NB4 (cell line): ENCODE data around the gene TFR2.
A peak's percentile ranks its signal among the peaks of the same experiment; 100 is the strongest.

ENCODE experiments used
- DNase-seq: peaks from one replicate; pipeline ENCODE4 v3.0.0; 2010; ENCODE audit warnings: low read depth
- H3K4me3 ChIP-seq: one replicate; pipeline ENCODE4 v1.5.1; 2011; ENCODE audit warnings: mild to moderate bottlenecking, low read depth, low read length, moderate library complexity
- MYC ChIP-seq: IDR thresholded peaks from 2 replicates; pipeline ENCODE4 v1.6.1; 2011; ENCODE audit warnings: low read depth, low read length
- POLR2A ChIP-seq: IDR thresholded peaks from 2 replicates; pipeline ENCODE4 v1.6.1; 2011; ENCODE audit warnings: mild to moderate bottlenecking; ENCODE audit not compliant: insufficient read length; ENCODE audit errors: extremely low read depth
- TF ChIP-seq, protein P1 (sequence below): IDR thresholded peaks from one replicate; pipeline ENCODE4 v1.5.1; 2012; ENCODE audit warnings: low read depth, low read length
- TF ChIP-seq, protein P2 (sequence below): IDR thresholded peaks from 2 replicates; pipeline ENCODE4 v1.6.1; 2011; ENCODE audit warnings: low read depth, low read length

TFR2 gene

DNA sequence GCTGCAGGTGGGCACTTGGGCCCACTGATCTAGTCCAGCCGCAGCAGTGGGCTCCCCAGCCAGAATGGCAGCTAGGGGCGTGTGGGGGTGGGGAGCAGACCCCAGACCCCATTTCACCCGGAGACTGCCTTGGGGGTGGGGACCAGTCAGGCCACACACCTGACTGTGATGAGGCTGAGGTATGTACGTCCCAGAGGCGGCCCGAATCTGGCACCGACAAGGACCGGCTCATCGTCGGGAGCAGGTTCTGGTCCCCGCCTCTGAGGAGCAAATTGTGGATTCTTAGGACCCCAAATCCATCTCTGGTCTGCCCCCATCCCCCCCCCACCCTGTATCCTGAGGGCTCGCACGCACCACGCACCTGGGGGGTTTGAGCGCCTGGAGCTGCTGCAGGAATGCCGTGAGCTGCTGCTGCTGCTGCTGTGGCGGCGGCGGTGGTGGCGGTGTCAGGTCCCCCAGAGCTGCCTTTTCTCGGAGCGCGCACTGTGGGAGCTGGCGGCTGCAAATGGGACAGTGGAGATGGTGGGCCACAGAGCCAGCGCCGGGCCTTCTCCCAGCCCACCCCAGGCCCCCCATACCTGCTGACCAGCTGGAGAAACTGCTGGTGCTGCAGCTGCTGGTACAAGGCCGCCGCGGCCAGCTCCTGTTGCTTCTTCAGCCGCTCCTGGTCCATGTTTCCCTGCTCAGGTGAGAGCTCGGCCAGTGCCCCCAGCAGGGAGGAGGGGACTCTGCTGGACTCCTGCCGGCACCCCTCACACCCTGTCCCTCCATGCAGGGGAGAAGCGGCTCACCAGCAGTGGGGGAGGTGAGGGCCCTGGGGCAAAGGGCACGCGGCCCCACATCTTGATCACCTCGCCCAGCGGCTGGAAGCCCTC lies 42.5 kb upstream of the TFR2 start:
- TF ChIP-seq, protein P1, sequence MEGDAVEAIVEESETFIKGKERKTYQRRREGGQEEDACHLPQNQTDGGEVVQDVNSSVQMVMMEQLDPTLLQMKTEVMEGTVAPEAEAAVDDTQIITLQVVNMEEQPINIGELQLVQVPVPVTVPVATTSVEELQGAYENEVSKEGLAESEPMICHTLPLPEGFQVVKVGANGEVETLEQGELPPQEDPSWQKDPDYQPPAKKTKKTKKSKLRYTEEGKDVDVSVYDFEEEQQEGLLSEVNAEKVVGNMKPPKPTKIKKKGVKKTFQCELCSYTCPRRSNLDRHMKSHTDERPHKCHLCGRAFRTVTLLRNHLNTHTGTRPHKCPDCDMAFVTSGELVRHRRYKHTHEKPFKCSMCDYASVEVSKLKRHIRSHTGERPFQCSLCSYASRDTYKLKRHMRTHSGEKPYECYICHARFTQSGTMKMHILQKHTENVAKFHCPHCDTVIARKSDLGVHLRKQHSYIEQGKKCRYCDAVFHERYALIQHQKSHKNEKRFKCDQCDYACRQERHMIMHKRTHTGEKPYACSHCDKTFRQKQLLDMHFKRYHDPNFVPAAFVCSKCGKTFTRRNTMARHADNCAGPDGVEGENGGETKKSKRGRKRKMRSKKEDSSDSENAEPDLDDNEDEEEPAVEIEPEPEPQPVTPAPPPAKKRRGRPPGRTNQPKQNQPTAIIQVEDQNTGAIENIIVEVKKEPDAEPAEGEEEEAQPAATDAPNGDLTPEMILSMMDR = no peak
- TF ChIP-seq, protein P2, sequence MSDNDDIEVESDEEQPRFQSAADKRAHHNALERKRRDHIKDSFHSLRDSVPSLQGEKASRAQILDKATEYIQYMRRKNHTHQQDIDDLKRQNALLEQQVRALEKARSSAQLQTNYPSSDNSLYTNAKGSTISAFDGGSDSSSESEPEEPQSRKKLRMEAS = no peak
- TF ChIP-seq MYC = no peak
- no peak for TF ChIP-seq POLR2A
- no peak overlapping the region for H3K4me3 ChIP-seq
- DNase-seq = no peak

DNA sequence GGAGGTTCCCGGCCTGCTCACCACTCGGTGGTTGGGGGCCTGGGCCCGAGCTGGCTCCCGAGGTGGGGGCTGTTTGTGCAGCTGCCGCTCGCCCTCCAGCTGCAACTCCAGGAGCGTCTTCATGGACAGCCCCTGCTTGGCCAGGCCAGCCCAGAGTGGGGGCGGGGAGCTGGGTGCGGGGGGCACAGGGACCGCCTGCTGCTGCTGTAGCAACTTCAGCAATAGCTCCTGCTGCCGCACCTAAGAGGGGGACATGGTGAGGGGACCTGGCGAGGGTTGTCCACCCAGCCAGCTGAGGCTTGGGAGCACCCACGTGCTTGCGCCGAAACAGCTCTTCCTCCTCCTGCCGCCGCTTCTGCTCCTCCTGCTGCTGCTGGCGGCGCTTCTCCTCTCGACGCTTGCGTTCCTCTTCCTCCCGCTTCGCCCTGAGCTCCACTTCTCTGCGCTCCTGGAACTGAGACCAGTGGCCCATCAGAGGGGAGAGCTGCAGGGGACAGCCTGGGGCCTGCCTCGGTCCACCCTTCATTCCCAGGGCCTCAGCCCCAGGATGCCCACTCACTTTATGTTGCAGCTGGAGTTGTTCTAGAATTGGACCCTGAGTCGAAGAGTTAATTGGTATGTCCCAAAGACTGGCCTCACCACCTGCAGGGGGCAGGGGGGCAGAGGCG lies 41.8 kb upstream of the TFR2 start:
- TF ChIP-seq, protein P2 = no peak
- TF ChIP-seq MYC (no peak), POLR2A (no peak)
- TF ChIP-seq, protein P1 = no peak
- H3K4me3 ChIP-seq = no peak overlapping the region
- peak; percentile 12 for DNase-seq

DNA sequence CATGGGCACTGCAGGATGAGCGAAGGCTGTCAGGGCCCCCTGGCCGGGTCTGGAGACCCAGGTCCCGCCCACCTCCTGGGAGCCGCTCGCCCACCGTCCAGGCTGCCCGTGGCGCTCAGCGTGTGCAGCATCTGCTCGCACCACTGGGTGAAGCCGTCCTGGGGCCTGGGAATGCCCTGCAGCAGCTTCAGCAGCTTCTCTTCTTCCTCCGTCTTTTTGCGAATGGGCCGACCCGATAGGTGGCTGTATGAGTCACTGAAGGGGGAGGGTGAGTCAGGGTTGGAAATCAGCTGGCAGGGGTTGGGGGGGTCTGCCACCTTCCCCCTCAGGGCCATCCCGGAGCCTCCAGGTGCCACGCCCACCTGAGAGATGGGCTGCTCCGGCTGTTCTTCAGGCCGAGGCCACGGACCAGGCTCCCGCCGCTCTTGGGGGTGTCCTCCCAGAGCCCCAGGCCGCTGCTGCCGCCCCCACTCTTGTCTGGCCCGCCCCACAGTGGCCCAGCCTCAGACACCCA lies 40.9 kb upstream of the TFR2 start:
- no peak overlapping the region for H3K4me3 ChIP-seq
- DNase-seq = peak; percentile 37
- TF ChIP-seq POLR2A = no peak
- TF ChIP-seq MYC = no peak
- TF ChIP-seq, protein P2 = no peak
- TF ChIP-seq, protein P1 = no peak

DNA sequence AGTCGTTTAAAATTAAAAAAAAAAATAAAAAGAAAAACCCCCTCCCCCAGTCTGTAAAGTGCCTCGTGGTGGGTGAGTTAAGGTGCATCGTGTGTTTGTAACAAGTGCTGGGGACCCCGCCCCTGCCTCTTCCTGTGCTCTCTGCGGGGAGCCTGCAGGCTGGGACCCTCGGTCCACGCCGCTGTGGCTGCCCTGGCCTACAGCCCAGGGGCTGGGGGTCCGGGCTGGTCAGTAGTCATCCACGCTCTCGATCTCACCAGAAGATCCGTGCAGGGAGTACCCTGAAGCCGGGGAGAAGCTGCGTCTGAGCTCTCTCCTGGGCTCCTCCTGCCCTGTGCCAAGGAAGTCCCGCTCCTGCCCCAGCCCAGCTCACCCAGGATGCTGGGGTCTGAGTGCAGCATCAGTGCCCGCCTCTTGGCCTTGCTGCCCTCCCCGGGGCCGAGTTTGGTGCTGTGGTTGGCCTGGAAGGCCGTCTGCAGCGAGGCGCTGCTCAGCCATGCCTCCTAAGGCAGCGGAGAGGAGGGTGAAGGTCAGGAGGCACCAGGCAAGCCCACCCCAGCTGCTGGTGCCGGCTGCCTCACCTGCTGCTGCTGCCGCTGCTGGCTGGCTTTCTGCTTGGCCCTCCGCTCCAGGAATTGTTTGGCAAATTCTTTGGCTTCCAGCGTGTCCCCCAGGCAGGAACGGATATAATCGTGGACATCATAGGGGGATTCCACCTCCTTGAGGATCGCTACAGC lies 40.3 kb upstream of the TFR2 start:
- TF ChIP-seq, protein P1 = no peak
- TF ChIP-seq MYC (no peak), POLR2A (peak; percentile 24)
- TF ChIP-seq, protein P2 = no peak
- no peak for DNase-seq
- no peak overlapping the region for H3K4me3 ChIP-seq

DNA sequence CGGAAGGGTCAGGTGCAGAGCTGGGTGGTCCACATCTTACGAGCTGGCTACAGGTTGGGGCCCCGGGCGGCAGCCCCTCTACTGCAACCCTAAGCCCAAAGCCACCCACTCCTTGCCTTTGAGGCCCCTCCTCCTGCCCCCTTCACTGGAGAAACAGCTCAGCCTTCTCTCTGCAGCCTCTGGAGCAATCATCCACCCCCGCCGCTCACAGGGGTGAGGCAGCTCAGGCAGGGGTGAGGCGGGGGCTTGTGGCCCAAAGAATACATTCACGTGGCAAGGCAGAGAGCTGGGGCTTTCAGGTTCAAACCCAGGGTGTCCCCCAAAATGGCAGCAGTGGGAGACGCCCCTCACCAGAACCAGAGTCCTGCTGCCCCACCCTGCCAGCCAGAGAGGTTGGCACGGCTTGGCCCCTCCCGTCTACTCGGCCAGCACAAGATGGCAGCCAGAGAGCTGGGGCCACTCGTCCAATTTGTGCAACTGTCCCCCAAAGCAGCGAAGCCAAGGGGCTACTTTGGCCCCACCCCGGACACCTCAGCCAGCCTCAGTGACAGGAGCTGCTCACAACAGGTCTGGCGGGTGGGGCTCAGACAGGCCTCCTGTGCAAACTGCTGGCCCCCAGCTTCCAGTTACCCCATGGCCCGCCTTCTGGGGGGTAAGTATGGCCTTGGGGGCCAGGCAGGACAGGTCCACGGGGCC lies 39.4 kb upstream of the TFR2 start:
- no peak overlapping the region for H3K4me3 ChIP-seq
- peak; percentile 6 for TF ChIP-seq POLR2A
- no peak for TF ChIP-seq MYC
- peak; percentile 57 for DNase-seq
